ENCODE data around the gene CCR1. TPM values are rescaled to one million over a fixed set of nuclear protein-coding genes. Genes with fewer than 3 reads are reported as not detected.
"Not testable (repeated sequence)": the region's sequence is repeated elsewhere in the genome, so short reads cannot be mapped to it uniquely, and the experiment has no call there.

CCR1 gene
- total RNA-seq, 5 donors from 2014 or later (not counting 1 experiment from before 2014, with no cell fraction given), result 0.12 to 0.98 (median 0.43) TPM

DNA sequence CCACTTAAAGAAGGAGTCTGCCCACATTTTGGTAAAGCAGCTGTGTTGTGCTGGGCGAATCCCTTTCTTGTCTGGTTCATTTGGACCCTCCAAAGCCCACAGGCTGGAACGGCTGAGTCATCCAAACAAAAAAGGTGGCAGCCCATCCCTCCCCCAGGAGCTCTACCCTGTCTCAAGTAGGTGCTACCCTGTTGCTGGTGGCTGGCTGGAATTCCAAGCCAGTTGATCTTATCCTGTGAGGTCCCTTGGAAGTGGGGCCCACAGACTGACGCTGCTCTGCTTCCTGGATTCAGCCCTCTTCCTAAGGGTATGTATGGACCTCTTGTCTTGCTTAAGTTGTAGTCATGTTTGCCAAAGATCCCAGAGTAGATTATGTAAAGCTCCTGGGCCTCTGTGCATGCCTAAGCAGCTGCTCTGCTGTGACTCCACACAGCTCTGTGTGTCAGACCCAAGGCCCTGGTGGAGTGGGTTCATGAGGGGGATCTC, 44.5 kb downstream of the CCR1 start:
- ChIA-PET POLR2A (no interaction called here), CTCF (no interaction called here)
- no peaks in the 10 kb centered on the region for H3K4me1 ChIP-seq (ENCODE audit: control insufficient read depth in 1 of 2, extremely low read depth in 1 of 2, insufficient read depth in 2 of 2, low read length in 2 of 2)
- no peak overlapping the region for H3K4me3 Mint-ChIP-seq
- H3K9me3 ChIP-seq, result no peaks in the 10 kb centered on the region
- no peak overlapping the region for H3K4me3 ChIP-seq (ENCODE audit: control insufficient read depth in 1 of 2, extremely low read depth in 1 of 2, low read length in 1 of 2)
- 88% methylated on average over 3 of the region's 3 CpGs for WGBS (ENCODE audit: insufficient coverage)
- H3K4me1 Mint-ChIP-seq, result no peaks in the 10 kb centered on the region
- ATAC-seq (replicated peaks in 1 of 4) (no peak), DNase-seq (no peak)
- no peaks in the 10 kb centered on the region for H3K36me3 Mint-ChIP-seq
- no peaks in the 10 kb centered on the region for H3K27me3 ChIP-seq (replicated peaks in 1 of 2; ENCODE audit: control insufficient read depth in 2 of 2, extremely low read depth in 1 of 2, insufficient read depth in 2 of 2, low read length in 1 of 2)
- H3K9me3 Mint-ChIP-seq, result peaks cover 0 to 12% (median 4%) of the 10 kb centered on the region in 3 donors
- H3K27ac ChIP-seq (ENCODE audit: low read length), result no peak overlapping the region
- no peaks in the 10 kb centered on the region for H3K27me3 Mint-ChIP-seq
- H3K27ac Mint-ChIP-seq, result no peak overlapping the region
- no peaks in the 10 kb centered on the region for H3K36me3 ChIP-seq (ENCODE audit: control insufficient read depth in 2 of 2, extremely low read depth in 1 of 2, insufficient read depth in 1 of 2, low read length in 1 of 2)

DNA sequence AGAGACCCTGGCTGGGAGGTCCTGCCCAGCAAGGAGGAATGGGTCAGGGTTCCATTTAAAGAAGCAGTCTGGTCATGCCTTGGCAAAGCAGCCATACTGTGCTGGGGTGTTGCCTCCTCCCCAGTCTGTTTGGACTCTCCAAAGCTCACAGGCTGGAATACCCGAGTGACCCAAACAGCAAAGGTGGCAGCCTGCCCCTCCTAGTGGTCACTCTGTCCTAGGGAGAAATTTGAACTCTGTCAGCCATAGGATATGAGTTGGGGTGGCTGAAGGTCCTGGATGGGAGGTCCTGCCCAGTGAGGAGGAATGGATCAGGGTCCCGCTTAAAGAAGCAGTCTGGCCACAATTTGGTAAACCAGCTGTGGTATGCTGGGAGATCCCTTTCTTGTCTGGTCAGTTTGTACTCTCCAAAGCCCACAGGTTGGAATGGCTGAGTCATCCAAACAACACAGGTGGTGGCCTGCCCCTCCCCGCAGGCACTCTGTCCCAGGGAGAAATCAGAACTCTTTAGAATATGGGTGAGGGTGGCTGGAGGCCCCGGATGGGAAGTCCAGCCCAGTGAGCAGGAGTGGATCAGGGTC, 45.0 kb downstream of the CCR1 start:
- peaks cover 0 to 16% (median 4%) of the 10 kb centered on the region in 3 donors for H3K9me3 Mint-ChIP-seq
- H3K4me1 Mint-ChIP-seq, result no peaks in the 10 kb centered on the region
- no peak overlapping the region for H3K27ac Mint-ChIP-seq
- Histone ChIP-seq H3K27me3 (replicated peaks in 1 of 2; ENCODE audit: control insufficient read depth in 2 of 2, extremely low read depth in 1 of 2, insufficient read depth in 2 of 2, low read length in 1 of 2) (no peaks in the 10 kb centered on the region), H3K27ac (ENCODE audit: low read length) (no peak overlapping the region), H3K36me3 (ENCODE audit: control insufficient read depth in 2 of 2, extremely low read depth in 1 of 2, insufficient read depth in 1 of 2, low read length in 1 of 2) (no peaks in the 10 kb centered on the region), H3K9me3 (no peaks in the 10 kb centered on the region), H3K4me3 (ENCODE audit: control insufficient read depth in 1 of 2, extremely low read depth in 1 of 2, low read length in 1 of 2) (no peak overlapping the region), H3K4me1 (ENCODE audit: control insufficient read depth in 1 of 2, extremely low read depth in 1 of 2, insufficient read depth in 2 of 2, low read length in 2 of 2) (no peaks in the 10 kb centered on the region)
- WGBS (ENCODE audit: insufficient coverage), result 100% methylated on average over 3 of the region's 4 CpGs
- ATAC-seq (replicated peaks in 1 of 4), result no peak
- no peaks in the 10 kb centered on the region for H3K27me3 Mint-ChIP-seq
- H3K36me3 Mint-ChIP-seq, result no peaks in the 10 kb centered on the region
- no peak overlapping the region for H3K4me3 Mint-ChIP-seq
- CTCF ChIA-PET, result no interaction called here
- DNase-seq, result no peak
- POLR2A ChIA-PET, result no interaction called here

DNA sequence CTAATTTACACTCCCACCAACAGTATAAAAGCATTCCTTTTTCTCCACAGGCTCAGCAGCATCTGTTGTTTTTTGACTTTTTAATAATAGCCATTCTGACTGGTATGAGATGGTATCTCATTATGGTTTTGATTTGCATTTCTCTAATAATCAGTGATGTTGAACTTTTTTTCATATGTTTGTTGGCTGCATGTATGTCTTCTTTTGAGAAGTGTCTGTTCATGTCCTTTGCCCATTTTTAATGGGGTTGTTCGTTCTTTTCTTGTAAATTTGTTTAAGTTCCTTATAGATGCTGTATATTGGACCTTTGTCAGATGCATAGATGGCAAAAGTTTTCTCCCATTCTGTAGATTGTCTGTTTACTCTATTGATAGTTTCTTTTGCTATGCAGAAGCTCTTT, 50.4 kb downstream of the CCR1 start:
- H3K36me3 ChIP-seq (ENCODE audit: control insufficient read depth in 2 of 2, extremely low read depth in 1 of 2, insufficient read depth in 1 of 2, low read length in 1 of 2); H3K36me3 Mint-ChIP-seq; CTCF ChIA-PET; DNase-seq; ATAC-seq (replicated peaks in 1 of 4); H3K27me3 Mint-ChIP-seq; H3K27ac Mint-ChIP-seq; H3K9me3 ChIP-seq; H3K4me3 Mint-ChIP-seq; POLR2A ChIA-PET; H3K27me3 ChIP-seq (replicated peaks in 1 of 2; ENCODE audit: control insufficient read depth in 2 of 2, extremely low read depth in 1 of 2, insufficient read depth in 2 of 2, low read length in 1 of 2); H3K27ac ChIP-seq (ENCODE audit: low read length); H3K4me3 ChIP-seq (ENCODE audit: control insufficient read depth in 1 of 2, extremely low read depth in 1 of 2, low read length in 1 of 2): not testable (repeated sequence)
- peaks cover 0 to 13% of the 10 kb centered on the region in 2 experiments for H3K4me1 ChIP-seq (ENCODE audit: control insufficient read depth in 1 of 2, extremely low read depth in 1 of 2, insufficient read depth in 2 of 2, low read length in 2 of 2)
- WGBS (ENCODE audit: insufficient coverage), result no CpG with 5 or more reads among the region's 1 CpG
- peaks cover 0 to 15% (median 0%) of the 10 kb centered on the region in 3 donors for H3K9me3 Mint-ChIP-seq
- H3K4me1 Mint-ChIP-seq, result peaks cover 10 to 11% (median 10%) of the 10 kb centered on the region in 3 donors

DNA sequence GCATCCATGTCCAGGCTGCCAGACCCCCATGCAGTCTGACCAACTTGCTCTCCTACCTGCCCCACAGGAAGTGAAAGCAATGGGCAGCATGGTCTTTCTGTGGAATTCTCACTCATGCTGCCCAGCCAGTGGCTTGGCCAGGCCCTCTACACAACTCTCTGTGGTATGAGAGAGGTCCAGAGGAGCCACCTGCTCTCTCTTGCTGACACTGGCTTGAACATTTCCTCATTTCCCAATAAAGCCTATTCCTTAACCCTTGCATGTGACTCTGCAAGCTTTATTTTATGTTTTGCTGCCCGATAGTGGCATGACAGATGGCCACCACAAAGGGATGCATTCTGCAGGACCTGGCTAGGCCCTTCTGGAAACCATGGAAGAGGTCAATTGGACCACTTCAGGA, 53.8 kb downstream of the CCR1 start:
- ATAC-seq (replicated peaks in 1 of 4), result no peak
- Histone ChIP-seq H3K36me3 (ENCODE audit: control insufficient read depth in 2 of 2, extremely low read depth in 1 of 2, insufficient read depth in 1 of 2, low read length in 1 of 2) (no peaks in the 10 kb centered on the region), H3K4me1 (ENCODE audit: control insufficient read depth in 1 of 2, extremely low read depth in 1 of 2, insufficient read depth in 2 of 2, low read length in 2 of 2) (peaks cover 0 to 13% of the 10 kb centered on the region in 2 experiments), H3K9me3 (no peaks in the 10 kb centered on the region), H3K4me3 (ENCODE audit: control insufficient read depth in 1 of 2, extremely low read depth in 1 of 2, low read length in 1 of 2) (no peak overlapping the region), H3K27ac (ENCODE audit: low read length) (no peak overlapping the region), H3K27me3 (replicated peaks in 1 of 2; ENCODE audit: control insufficient read depth in 2 of 2, extremely low read depth in 1 of 2, insufficient read depth in 2 of 2, low read length in 1 of 2) (no peaks in the 10 kb centered on the region)
- Mint-ChIP-seq H3K36me3 (no peaks in the 10 kb centered on the region), H3K4me1 (peaks cover 10 to 11% (median 10%) of the 10 kb centered on the region in 3 donors), H3K27ac (no peak overlapping the region), H3K27me3 (no peaks in the 10 kb centered on the region), H3K9me3 (peaks cover 0 to 15% (median 0%) of the 10 kb centered on the region in 3 donors), H3K4me3 (no peak overlapping the region)
- no peak for DNase-seq
- WGBS (ENCODE audit: insufficient coverage), result 100% methylated on average over 1 of the region's 1 CpG
- ChIA-PET CTCF (no interaction called here), POLR2A (no interaction called here)

Other genes with a start within 250 kb of the CCR1 start
- 10 to 100 TPM; 24.6 to 46.3 (median 35.0) TPM for gene FYCO1, start 212.5 kb downstream of the CCR1 start, total RNA-seq
- under 1 TPM in 2 of 5 donors, not detected in 3; 0.08 to 0.28 TPM for gene XCR1, start 180.8 kb downstream of the CCR1 start, total RNA-seq
- 1 to 10 TPM in 1 of 5 donors, under 1 TPM in 2, not detected in 2; 0.33 to 1.2 (median 0.55) TPM for gene CCR3, start 34.1 kb upstream of the CCR1 start, total RNA-seq
- gene CCR2, start 145.8 kb upstream of the CCR1 start, total RNA-seq, result 10 to 100 TPM in 2 of 5 donors, 1 to 10 TPM in 3; 3.3 to 15.1 (median 8.1) TPM
- 10 to 100 TPM in 3 of 5 donors, 1 to 10 TPM in 2; 4.0 to 14.6 (median 10.1) TPM for gene CCR5, start 162.6 kb upstream of the CCR1 start, total RNA-seq
- 1 to 10 TPM; 1.1 to 2.5 (median 1.6) TPM for gene CCRL2, start 198.9 kb upstream of the CCR1 start, total RNA-seq